Body of pancreas (tissue), 4 donors: ENCODE data around the gene ACTR1A.

Experiments
- CTCF ChIP-seq, 7 experiments: fragments of 450-650 bp in 4 of 7; fragments of 200-600 bp in 3 of 7; sonication (generic) in 3 of 7; IDR thresholded peaks; one replicate each; pipeline ENCODE4 v1.5.1; 2016 to 2019; ENCODE audit warnings: antibody characterized with exemption in 7 of 7
- POLR2A ChIP-seq, 3 donors: fragments of 450-650 bp; IDR thresholded peaks; one replicate each; pipeline ENCODE4 v1.6.1; 2016; ENCODE audit warnings: antibody characterized with exemption in 3 of 3, mild to moderate bottlenecking in 2 of 3

GRCh38 chr10:102505462-102506115, 3.1 kb upstream of the ACTR1A start:
- TF ChIP-seq CTCF (IDR thresholded peaks at IDR 0.05) (no peak), POLR2A (IDR thresholded peaks at IDR 0.05) (no peak)
